Chondrocyte (in vitro differentiated cells): ENCODE data around the gene ENTPD8. TPM values are rescaled to one million over a fixed set of nuclear protein-coding genes. Genes with fewer than 3 reads are reported as not detected.
"Not testable (repeated sequence)": the region's sequence is repeated elsewhere in the genome, so short reads cannot be mapped to it uniquely, and the experiment has no call there.

ENCODE experiments used
- DNase-seq: peaks from one replicate; pipeline ENCODE4 v3.0.0; 2021; ENCODE audit warnings: mixed read lengths, low spot score
- H3K27ac Mint-ChIP-seq: one replicate; pipeline ENCODE4 v1.8.0; 2021; ENCODE audit warnings: mild to moderate bottlenecking, moderate library complexity, mixed read lengths; ENCODE audit not compliant: unreplicated experiment
- H3K27me3 Mint-ChIP-seq: 2 replicates; pipeline ENCODE4 v1.8.0; 2021; ENCODE audit warnings: low read depth, mixed read lengths
- H3K36me3 Mint-ChIP-seq: 2 replicates; pipeline ENCODE4 v1.8.0; 2021; ENCODE audit warnings: low read depth, mixed read lengths
- H3K4me1 Mint-ChIP-seq: 2 replicates; pipeline ENCODE4 v1.8.0; 2021; ENCODE audit warnings: low read depth, mild to moderate bottlenecking, mixed read lengths
- H3K4me3 Mint-ChIP-seq: one replicate; pipeline ENCODE4 v1.8.0; 2021; ENCODE audit warnings: mild to moderate bottlenecking, moderate library complexity, mixed read lengths; ENCODE audit not compliant: unreplicated experiment
- H3K9me3 Mint-ChIP-seq: 2 replicates; pipeline ENCODE4 v1.8.0; 2021; ENCODE audit warnings: low read depth, mixed read lengths
- microRNA-seq: library from miRNA; unstranded; fragments of <30 nt; microRNA quantifications from one replicate; pipeline ENCODE4 v1.2.0, GENCODE V29; 2020; ENCODE audit warnings: borderline number of aligned reads
- total RNA-seq: library from RNA; stranded (reverse); gene quantifications from 3 replicates; pipeline ENCODE4 v1.2.1, GENCODE V29; 2021
- TF ChIP-seq, protein P1 (sequence below): fragments of 200-600 bp; sonication (generic); IDR thresholded peaks from 2 replicates; pipeline ENCODE4 v1.5.0; 2021; ENCODE audit warnings: antibody characterized with exemption, mild to moderate bottlenecking, moderate library complexity

ENTPD8 gene
- total RNA-seq, 1 donor from 2014 or later, result 0.10 TPM

DNA sequence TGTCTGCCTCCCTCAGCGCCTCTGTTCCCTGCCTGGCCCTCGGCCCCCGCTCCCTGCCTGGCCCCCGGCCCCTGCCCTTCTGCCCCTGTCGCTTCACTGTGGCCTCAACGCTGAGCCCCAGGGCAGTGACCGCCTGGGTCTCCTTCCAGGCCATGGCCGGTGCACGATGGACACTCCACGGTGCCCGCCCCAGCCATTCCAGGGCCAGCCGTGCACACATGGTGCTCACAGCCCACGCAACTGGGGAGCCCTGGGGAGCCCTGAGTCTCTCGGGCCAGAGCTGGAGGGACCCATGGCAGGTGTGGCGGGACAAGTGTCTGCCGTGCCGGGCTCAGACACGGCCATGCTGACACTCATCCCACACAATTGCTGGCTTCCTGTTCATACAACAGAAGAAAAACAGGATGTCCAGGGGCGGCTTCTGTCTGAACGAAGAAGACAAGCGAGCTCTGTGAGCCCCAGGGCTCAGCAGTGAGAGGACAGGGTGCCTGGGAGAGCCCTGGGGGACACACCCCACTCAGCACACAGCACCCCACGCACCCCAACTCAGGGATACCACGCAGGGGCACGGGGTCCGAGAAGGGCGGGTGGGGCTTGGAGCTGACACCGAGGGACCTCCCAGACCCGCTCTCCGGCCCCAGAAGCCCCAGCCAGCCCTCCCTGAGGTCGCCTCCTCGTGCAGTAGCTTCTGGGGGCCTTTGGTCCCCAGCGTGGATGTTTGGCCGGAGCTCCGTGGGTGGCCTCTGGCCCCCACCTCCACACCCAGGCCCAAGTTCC, 53.9 kb downstream of the ENTPD8 start:
- H3K36me3 Mint-ChIP-seq, result peaks cover 5% of the 10 kb centered on the region
- no peak overlapping the region for H3K4me3 Mint-ChIP-seq
- H3K27me3 Mint-ChIP-seq, result no peaks in the 10 kb centered on the region
- TF ChIP-seq, protein P1, sequence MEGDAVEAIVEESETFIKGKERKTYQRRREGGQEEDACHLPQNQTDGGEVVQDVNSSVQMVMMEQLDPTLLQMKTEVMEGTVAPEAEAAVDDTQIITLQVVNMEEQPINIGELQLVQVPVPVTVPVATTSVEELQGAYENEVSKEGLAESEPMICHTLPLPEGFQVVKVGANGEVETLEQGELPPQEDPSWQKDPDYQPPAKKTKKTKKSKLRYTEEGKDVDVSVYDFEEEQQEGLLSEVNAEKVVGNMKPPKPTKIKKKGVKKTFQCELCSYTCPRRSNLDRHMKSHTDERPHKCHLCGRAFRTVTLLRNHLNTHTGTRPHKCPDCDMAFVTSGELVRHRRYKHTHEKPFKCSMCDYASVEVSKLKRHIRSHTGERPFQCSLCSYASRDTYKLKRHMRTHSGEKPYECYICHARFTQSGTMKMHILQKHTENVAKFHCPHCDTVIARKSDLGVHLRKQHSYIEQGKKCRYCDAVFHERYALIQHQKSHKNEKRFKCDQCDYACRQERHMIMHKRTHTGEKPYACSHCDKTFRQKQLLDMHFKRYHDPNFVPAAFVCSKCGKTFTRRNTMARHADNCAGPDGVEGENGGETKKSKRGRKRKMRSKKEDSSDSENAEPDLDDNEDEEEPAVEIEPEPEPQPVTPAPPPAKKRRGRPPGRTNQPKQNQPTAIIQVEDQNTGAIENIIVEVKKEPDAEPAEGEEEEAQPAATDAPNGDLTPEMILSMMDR, result no peak
- H3K9me3 Mint-ChIP-seq, result no peaks in the 10 kb centered on the region
- peak; percentile 88 for DNase-seq
- H3K4me1 Mint-ChIP-seq, result no peaks in the 10 kb centered on the region
- no peak overlapping the region for H3K27ac Mint-ChIP-seq

DNA sequence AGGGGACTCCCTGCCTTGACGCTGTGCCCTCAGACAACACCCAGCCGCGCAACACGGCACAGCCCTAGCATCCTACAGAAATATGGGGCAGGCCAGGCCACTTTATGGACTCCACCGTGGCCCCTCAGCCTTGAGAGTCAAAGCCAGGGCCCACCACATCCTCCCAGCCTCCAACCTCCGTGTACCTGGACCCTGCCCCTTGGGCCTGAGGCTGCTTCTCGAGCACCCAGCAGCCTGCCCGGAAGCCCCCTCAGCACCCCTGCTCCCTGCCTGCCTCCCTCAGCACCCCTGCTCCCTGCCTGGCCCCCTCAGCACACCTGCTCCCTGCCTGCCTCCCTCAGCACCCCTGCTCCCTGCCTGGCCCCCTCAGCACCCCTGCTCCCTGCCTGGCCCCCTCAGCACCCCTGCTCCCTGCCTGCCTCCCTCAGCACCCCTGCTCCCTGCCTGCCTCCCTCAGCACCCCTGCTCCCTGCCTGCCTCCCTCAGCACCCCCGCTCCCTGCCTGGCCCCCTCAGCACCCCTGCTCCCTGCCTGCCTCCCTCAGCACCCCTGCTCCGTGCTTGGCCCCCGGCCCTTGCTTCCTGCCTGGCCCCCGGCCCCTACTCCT, 54.5 kb downstream of the ENTPD8 start:
- peak; percentile 89 for DNase-seq
- H3K36me3 Mint-ChIP-seq, H3K4me3 Mint-ChIP-seq, H3K4me1 Mint-ChIP-seq, H3K27ac Mint-ChIP-seq, H3K9me3 Mint-ChIP-seq, H3K27me3 Mint-ChIP-seq: not testable (repeated sequence)

DNA sequence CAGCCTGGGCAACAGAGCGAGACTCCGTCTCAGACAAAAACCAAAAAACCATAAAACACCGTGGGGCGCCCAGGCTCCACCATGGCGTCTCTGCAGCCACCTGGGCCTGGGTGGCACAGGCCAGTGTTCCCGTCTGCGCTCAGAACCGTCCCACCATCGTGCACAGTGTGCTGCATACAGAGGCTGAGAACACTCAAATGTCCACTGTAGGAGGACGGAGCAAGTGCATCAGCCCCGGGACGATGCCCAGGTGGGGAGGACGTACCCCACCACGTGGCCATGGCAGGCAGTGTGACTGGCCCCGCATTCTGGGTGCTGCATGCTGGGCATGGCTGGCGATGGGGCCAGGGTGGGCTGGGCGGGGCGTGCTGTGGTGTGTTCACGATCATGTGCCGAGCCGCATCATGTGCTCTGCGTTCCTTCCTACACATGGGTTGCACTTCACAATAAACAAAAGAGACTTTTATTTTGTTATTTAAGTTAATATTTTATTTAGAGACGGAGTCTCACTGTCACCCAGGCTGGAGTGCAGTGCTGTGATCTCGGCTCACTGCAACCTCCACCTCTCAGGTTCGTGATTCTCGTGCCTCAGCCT, 56.0 kb downstream of the ENTPD8 start:
- no peaks in the 10 kb centered on the region for H3K4me1 Mint-ChIP-seq

More for the DNA sequence above, 56.0 kb downstream of the ENTPD8 start:
- no peaks in the 10 kb centered on the region for H3K27me3 Mint-ChIP-seq
- no peaks in the 10 kb centered on the region for H3K9me3 Mint-ChIP-seq
- H3K27ac Mint-ChIP-seq, result no peak overlapping the region
- no peak overlapping the region for H3K4me3 Mint-ChIP-seq
- TF ChIP-seq, protein P1, result no peak
- DNase-seq, result no peak
- peaks cover 3% of the 10 kb centered on the region for H3K36me3 Mint-ChIP-seq

Small RNAs within 50 kb of the gene (microRNA-seq; reads per million reads assigned to microRNA genes)
- gene MIR7114, result 7.8 reads per million, percentile 15 among the genes with 10 or more reads in this experiment

Other genes starting within 250 kb of the ENTPD8 start
- 19.5 to 20.0 TPM (median 19.7 TPM) in 3 replicates for gene TPRN, start 240.6 kb downstream of the ENTPD8 start, total RNA-seq
- gene TMEM203, start 235.7 kb downstream of the ENTPD8 start, total RNA-seq, result 34.9 to 36.8 TPM (median 36.7 TPM) in 3 replicates
- 10.8 to 17.7 TPM (median 13.2 TPM) in 3 replicates for gene NDOR1, start 235.7 kb downstream of the ENTPD8 start, total RNA-seq
- gene RNF208, start 219.1 kb downstream of the ENTPD8 start, total RNA-seq, result 3.3 to 4.4 TPM (median 3.6 TPM) in 3 replicates
- gene CYSRT1, start 216.2 kb downstream of the ENTPD8 start, total RNA-seq, result 0.44 to 0.92 TPM (median 0.79 TPM) in 3 replicates
- gene RNF224, start 213.9 kb downstream of the ENTPD8 start, total RNA-seq, result 0.22 TPM in 1 of 3 replicates, not detected in the others
- not detected in 3 replicates for gene SLC34A3, start 210.5 kb downstream of the ENTPD8 start, total RNA-seq
- gene TUBB4B, start 200.1 kb downstream of the ENTPD8 start, total RNA-seq, result 117 to 155 TPM (median 121 TPM) in 3 replicates
- gene STPG3, start 190.1 kb downstream of the ENTPD8 start, total RNA-seq, result not detected in 3 replicates
- gene NELFB, start 186.0 kb downstream of the ENTPD8 start, total RNA-seq, result 48.0 to 55.1 TPM (median 52.4 TPM) in 3 replicates
- 0.85 to 3.5 TPM (median 3.4 TPM) in 3 replicates for gene TOR4A, start 163.6 kb downstream of the ENTPD8 start, total RNA-seq
- gene NRARP, start 139.1 kb downstream of the ENTPD8 start, total RNA-seq, result 0.39 to 6.9 TPM (median 6.7 TPM) in 3 replicates
- gene EXD3, start 18.2 kb downstream of the ENTPD8 start, total RNA-seq, result 10.7 to 15.7 TPM (median 11.6 TPM) in 3 replicates
- gene NOXA1, start 18.0 kb downstream of the ENTPD8 start, total RNA-seq, result 0.97 to 2.5 TPM (median 2.0 TPM) in 3 replicates
- gene NSMF, start 18.0 kb upstream of the ENTPD8 start, total RNA-seq, result 81.5 to 86.8 TPM (median 86.1 TPM) in 3 replicates
- 3.6 to 4.2 TPM (median 4.1 TPM) in 3 replicates for gene PNPLA7, start 109.0 kb upstream of the ENTPD8 start, total RNA-seq
- gene MRPL41, start 110.5 kb upstream of the ENTPD8 start, total RNA-seq, result 50.6 to 55.4 TPM (median 53.5 TPM) in 3 replicates
- gene DPH7, start 137.6 kb upstream of the ENTPD8 start, total RNA-seq, result 25.8 to 33.9 TPM (median 27.9 TPM) in 3 replicates
- gene ZMYND19, start 149.2 kb upstream of the ENTPD8 start, total RNA-seq, result 32.5 to 34.8 TPM (median 33.0 TPM) in 3 replicates
- gene ARRDC1, start 164.3 kb upstream of the ENTPD8 start, total RNA-seq, result 24.5 to 27.3 TPM (median 27.2 TPM) in 3 replicates
- gene EHMT1, start 177.6 kb upstream of the ENTPD8 start, total RNA-seq, result 59.6 to 92.3 TPM (median 61.0 TPM) in 3 replicates